HT-29 (cell line): ENCODE data around the gene AKT3. TPM values are rescaled to one million over a fixed set of nuclear protein-coding genes. Genes with fewer than 3 reads are reported as not detected.
"Not testable (repeated sequence)": the region's sequence is repeated elsewhere in the genome, so short reads cannot be mapped to it uniquely, and the experiment has no call there.

ENCODE experiments used
- DNase-seq: peaks from one replicate; pipeline ENCODE4 v3.0.0-alpha.2; 2015; ENCODE audit warnings: low spot score
- total RNA-seq: library from RNA; depleted of rRNA; stranded (reverse); fragments of >200 nt; shearing (Covaris generic); gene quantifications from 2 replicates; pipeline ENCODE4 v1.2.3, GENCODE V29; 2014

AKT3 gene
- total RNA-seq, 1 experiment from 2014 or later = not detected

- no peak for DNase-seq
Measured at GRCh38 chr1:243842161-243842560, 7.9 kb downstream of the AKT3 start.

- DNase-seq = no peak
Measured at GRCh38 chr1:243841507-243841906, 8.5 kb downstream of the AKT3 start.

GRCh38 chr1:243837907-243838535 is 12.0 kb downstream of the AKT3 start:
- DNase-seq = no peak

GRCh38 chr1:243834130-243834529 is 15.9 kb downstream of the AKT3 start:
- no peak for DNase-seq

GRCh38 chr1:243831463-243831862 is 18.6 kb downstream of the AKT3 start:
- DNase-seq = no peak

GRCh38 chr1:243827206-243827605 is 22.8 kb downstream of the AKT3 start:
- DNase-seq = no peak

GRCh38 chr1:243824907-243825306 is 25.1 kb downstream of the AKT3 start:
- DNase-seq = not testable (repeated sequence)

- DNase-seq = no peak
Measured at GRCh38 chr1:243821177-243821680, 28.8 kb downstream of the AKT3 start.

GRCh38 chr1:243819438-243819839 is 30.6 kb downstream of the AKT3 start:
- no peak for DNase-seq

- no peak for DNase-seq
Measured at GRCh38 chr1:243818978-243819377, 31.1 kb downstream of the AKT3 start.

GRCh38 chr1:243814718-243815117 is 35.3 kb downstream of the AKT3 start:
- DNase-seq = no peak

GRCh38 chr1:243807346-243807745 is 42.7 kb downstream of the AKT3 start:
- DNase-seq = not testable (repeated sequence)

- DNase-seq = no peak
Measured at GRCh38 chr1:243806310-243806709, 43.7 kb downstream of the AKT3 start.

GRCh38 chr1:243802736-243803135 is 47.3 kb downstream of the AKT3 start:
- DNase-seq = no peak

- no peak for DNase-seq
Measured at GRCh38 chr1:243801378-243801777, 48.7 kb downstream of the AKT3 start.

GRCh38 chr1:243799908-243800307 is 50.1 kb downstream of the AKT3 start:
- no peak for DNase-seq

GRCh38 chr1:243798726-243799125 is 51.3 kb downstream of the AKT3 start:
- DNase-seq = no peak

GRCh38 chr1:243796016-243796415 is 54.0 kb downstream of the AKT3 start:
- DNase-seq = no peak

GRCh38 chr1:243793298-243793697 is 56.7 kb downstream of the AKT3 start:
- DNase-seq = no peak

- no peak for DNase-seq
Measured at GRCh38 chr1:243792891-243793290, 57.2 kb downstream of the AKT3 start.

- no peak for DNase-seq
Measured at GRCh38 chr1:243792401-243792800, 57.6 kb downstream of the AKT3 start.

GRCh38 chr1:243791586-243792267 is 58.3 kb downstream of the AKT3 start:
- no peak for DNase-seq

- no peak for DNase-seq
Measured at GRCh38 chr1:243790404-243790803, 59.6 kb downstream of the AKT3 start.
